Measurements from ENCODE around the gene RNF227. TPM values are rescaled to one million over a fixed set of nuclear protein-coding genes. Genes with fewer than 3 reads are reported as not detected.
A peak's percentile ranks its signal among the peaks of the same experiment; 100 is the strongest.

The RNF227 gene
- total and polyA plus RNA-seq, 2 donors from 2014 or later, result 2.5 TPM

GRCh38 chr17:7927596-7927995 lies 11.5 kb upstream of the RNF227 start:
- H3K9ac ChIP-seq (ENCODE audit: low read length in 3 of 3), result no peak overlapping the region
- H3K4me3 ChIP-seq (ENCODE audit: low read length in 3 of 3), result no peak overlapping the region
- H3K27ac ChIP-seq (ENCODE audit: low read depth in 2 of 2, low read length in 2 of 2), result no peak overlapping the region
- FAIRE-seq, result no peak
- DNase-seq, result no peak
- H3K9me3 ChIP-seq (ENCODE audit: control insufficient read depth in 2 of 3, insufficient read depth in 1 of 3, low read length in 3 of 3), result no peaks in the 10 kb centered on the region
- H3K27me3 ChIP-seq (ENCODE audit: control insufficient read depth, insufficient read depth, low read length), result no peaks in the 10 kb centered on the region
- H3K36me3 ChIP-seq (ENCODE audit: control insufficient read depth in 2 of 3, insufficient read depth in 3 of 3, low read length in 3 of 3), result no peaks in the 10 kb centered on the region
- H3K4me1 ChIP-seq (ENCODE audit: control insufficient read depth in 2 of 3, insufficient read depth in 2 of 3, low read depth in 1 of 3, low read length in 3 of 3), result peaks cover under 1 to 14% (median 6%) of the 10 kb centered on the region in 3 donors
- TF ChIP-seq, protein P1, sequence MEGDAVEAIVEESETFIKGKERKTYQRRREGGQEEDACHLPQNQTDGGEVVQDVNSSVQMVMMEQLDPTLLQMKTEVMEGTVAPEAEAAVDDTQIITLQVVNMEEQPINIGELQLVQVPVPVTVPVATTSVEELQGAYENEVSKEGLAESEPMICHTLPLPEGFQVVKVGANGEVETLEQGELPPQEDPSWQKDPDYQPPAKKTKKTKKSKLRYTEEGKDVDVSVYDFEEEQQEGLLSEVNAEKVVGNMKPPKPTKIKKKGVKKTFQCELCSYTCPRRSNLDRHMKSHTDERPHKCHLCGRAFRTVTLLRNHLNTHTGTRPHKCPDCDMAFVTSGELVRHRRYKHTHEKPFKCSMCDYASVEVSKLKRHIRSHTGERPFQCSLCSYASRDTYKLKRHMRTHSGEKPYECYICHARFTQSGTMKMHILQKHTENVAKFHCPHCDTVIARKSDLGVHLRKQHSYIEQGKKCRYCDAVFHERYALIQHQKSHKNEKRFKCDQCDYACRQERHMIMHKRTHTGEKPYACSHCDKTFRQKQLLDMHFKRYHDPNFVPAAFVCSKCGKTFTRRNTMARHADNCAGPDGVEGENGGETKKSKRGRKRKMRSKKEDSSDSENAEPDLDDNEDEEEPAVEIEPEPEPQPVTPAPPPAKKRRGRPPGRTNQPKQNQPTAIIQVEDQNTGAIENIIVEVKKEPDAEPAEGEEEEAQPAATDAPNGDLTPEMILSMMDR (IDR thresholded peaks at IDR 0.05; ENCODE audit: borderline replicate concordance, extremely low read depth, insufficient read depth), result no peak
- intact Hi-C loops (cut with DNase I), result no loop called here

- Histone ChIP-seq H3K36me3 (ENCODE audit: control insufficient read depth in 2 of 3, insufficient read depth in 3 of 3, low read length in 3 of 3) (no peaks in the 10 kb centered on the region), H3K27me3 (ENCODE audit: control insufficient read depth, insufficient read depth, low read length) (no peaks in the 10 kb centered on the region), H3K4me1 (ENCODE audit: control insufficient read depth in 2 of 3, insufficient read depth in 2 of 3, low read depth in 1 of 3, low read length in 3 of 3) (peaks cover 4 to 7% (median 4%) of the 10 kb centered on the region in 3 donors), H3K9me3 (ENCODE audit: control insufficient read depth in 2 of 3, insufficient read depth in 1 of 3, low read length in 3 of 3) (no peaks in the 10 kb centered on the region), H3K27ac (ENCODE audit: low read depth in 2 of 2, low read length in 2 of 2) (peak overlapping the region; percentile 9 to 79), H3K9ac (ENCODE audit: low read length in 3 of 3) (peak overlapping the region; percentile 53 to 87 (median 69)), H3K4me3 (ENCODE audit: low read length in 3 of 3) (peak overlapping the region; percentile 48 to 67 (median 65))
- intact Hi-C loops (cut with DNase I), result no loop called here
- TF ChIP-seq, protein P1 (IDR thresholded peaks at IDR 0.05; ENCODE audit: borderline replicate concordance, extremely low read depth, insufficient read depth), result no peak
- FAIRE-seq (no peak), DNase-seq (peak; percentile 93 to 97 (median 95))
Observed at GRCh38 chr17:7922845-7923628, 6.9 kb upstream of the RNF227 start.

GRCh38 chr17:7922269-7922844 lies 6.3 kb upstream of the RNF227 start:
- H3K4me1 ChIP-seq (ENCODE audit: control insufficient read depth in 2 of 3, insufficient read depth in 2 of 3, low read depth in 1 of 3, low read length in 3 of 3), result peaks cover 4 to 7% (median 4%) of the 10 kb centered on the region in 3 donors
- H3K4me3 ChIP-seq (ENCODE audit: low read length in 3 of 3), result peak overlapping the region; percentile 48 to 67 (median 65)
- peak overlapping the region; percentile 9 to 79 for H3K27ac ChIP-seq (ENCODE audit: low read depth in 2 of 2, low read length in 2 of 2)
- peak overlapping the region; percentile 53 to 87 (median 58) for H3K9ac ChIP-seq (ENCODE audit: low read length in 3 of 3)
- no peaks in the 10 kb centered on the region for H3K27me3 ChIP-seq (ENCODE audit: control insufficient read depth, insufficient read depth, low read length)
- intact Hi-C loops (cut with DNase I), result no loop called here
- no peaks in the 10 kb centered on the region for H3K36me3 ChIP-seq (ENCODE audit: control insufficient read depth in 2 of 3, insufficient read depth in 3 of 3, low read length in 3 of 3)
- H3K9me3 ChIP-seq (ENCODE audit: control insufficient read depth in 2 of 3, insufficient read depth in 1 of 3, low read length in 3 of 3), result no peaks in the 10 kb centered on the region
- DNase-seq, result peak in 3 of 5 donors; percentile 18 to 64 (median 37)
- FAIRE-seq, result no peak
- TF ChIP-seq, protein P1 (IDR thresholded peaks at IDR 0.05; ENCODE audit: borderline replicate concordance, extremely low read depth, insufficient read depth), result no peak

All from kidney (tissue), 14 donors.